MCF 10A (cell line): ENCODE results near the gene GPR141. TPM values are rescaled to one million over a fixed set of nuclear protein-coding genes. Genes with fewer than 3 reads are reported as not detected.

Experiments used
- BruUV-seq: library from RNA; stranded (reverse); fragments of 400-500 nt; replicated peaks from 2 replicates; lab custom pipeline; 2021; lab: Mats Ljungman, UMichigan
- CTCF ChIA-PET: fragments of 300-600 bp; sonication (Branson Sonifier 250); formaldehyde crosslinking; extraction: SDS; loops from one replicate; lab custom pipeline; 2021; ENCODE audit warnings: antibody characterized with exemption, inconsistent platforms; lab: Yijun Ruan, JAX
- POLR2A ChIA-PET: fragments of 300-600, 350-650 bp; sonication (Branson Sonifier 250); formaldehyde crosslinking; extraction: SDS; loops from one replicate; lab custom pipeline; 2020; ENCODE audit warnings: antibody characterized with exemption, inconsistent platforms; lab: Yijun Ruan, JAX
- DNase-seq: peaks from one replicate; pipeline ENCODE4 v3.0.0-alpha.2; 2018; ENCODE audit not compliant: unreplicated experiment
- H3K27ac Mint-ChIP-seq: one replicate; pipeline ENCODE4 v1.8.0; 2022; ENCODE audit warnings: mild to moderate bottlenecking, low read depth, mixed read lengths; ENCODE audit not compliant: unreplicated experiment
- H3K27me3 Mint-ChIP-seq: one replicate; pipeline ENCODE4 v1.8.0; 2022; ENCODE audit warnings: mixed read lengths; ENCODE audit not compliant: insufficient read depth, unreplicated experiment
- H3K36me3 Mint-ChIP-seq: one replicate; pipeline ENCODE4 v1.8.0; 2022; ENCODE audit warnings: mild to moderate bottlenecking, moderate library complexity, mixed read lengths; ENCODE audit not compliant: insufficient read depth, unreplicated experiment
- H3K4me1 Mint-ChIP-seq: one replicate; pipeline ENCODE4 v1.8.0; 2022; ENCODE audit warnings: mixed read lengths; ENCODE audit not compliant: insufficient read depth, unreplicated experiment
- H3K4me3 Mint-ChIP-seq: one replicate; pipeline ENCODE4 v1.8.0; 2022; ENCODE audit warnings: mild to moderate bottlenecking, moderate library complexity, mixed read lengths; ENCODE audit not compliant: unreplicated experiment
- H3K9me3 Mint-ChIP-seq: one replicate; pipeline ENCODE4 v1.8.0; 2022; ENCODE audit warnings: mixed read lengths; ENCODE audit not compliant: unreplicated experiment
- CTCF ChIP-seq: fragments of 200-600 bp; IDR thresholded peaks from one replicate; pipeline ENCODE4 v1.8.0; 2022; ENCODE audit warnings: antibody characterized with exemption, mild to moderate bottlenecking; ENCODE audit not compliant: unreplicated experiment
- intact Hi-C: fragments of 100-400 bp; cut with micrococcal nuclease; formaldehyde crosslinking; loops from 2 replicates; pipeline ENCODE4 v1.14.1; 2022
- total RNA-seq: library from RNA; stranded (reverse); gene quantifications from 2 replicates; pipeline ENCODE4 v1.2.3, GENCODE V29; 2022

GPR141 gene
- total RNA-seq, 1 experiment from 2014 or later, result 2.8 TPM

- Mint-ChIP-seq H3K4me1 (peaks cover 6% of the 10 kb centered on the region), H3K4me3 (no peak overlapping the region), H3K9me3 (no peaks in the 10 kb centered on the region), H3K36me3 (no peaks in the 10 kb centered on the region), H3K27me3 (no peaks in the 10 kb centered on the region), H3K27ac (no peak overlapping the region)
- no peak for DNase-seq
- no peak for TF ChIP-seq CTCF
- CTCF ChIA-PET, result interaction anchor here (1.4 kb wide), 1 partner anchor 160 kb away, joined by 3 read pairs; no protein-coding TSS in a partner anchor
- intact Hi-C loops, result no loop called here
- POLR2A ChIA-PET, result interaction anchor here (1.5 to 2.1 kb wide), 2 partner anchors 11 to 57 kb away, joined by 4 to 8 read pairs; partner anchors contain the start of gene GPR141
- BruUV-seq, result no TSS peak
Observed at GRCh38 chr7:37672926-37673325, 10.6 kb upstream of the GPR141 start.

- Mint-ChIP-seq H3K9me3 (no peaks in the 10 kb centered on the region), H3K27ac (no peak overlapping the region), H3K36me3 (no peaks in the 10 kb centered on the region), H3K4me3 (no peak overlapping the region), H3K27me3 (no peaks in the 10 kb centered on the region), H3K4me1 (peaks cover 6% of the 10 kb centered on the region)
- ChIA-PET CTCF (no interaction called here), POLR2A (interaction anchor here (1.4 to 2.1 kb wide), 2 partner anchors 56 to 59 kb away, joined by 4 to 8 read pairs; no protein-coding TSS in a partner anchor)
- no peak for DNase-seq
- intact Hi-C loops, result no loop called here
- no peak for TF ChIP-seq CTCF
- no TSS peak for BruUV-seq
Observed at GRCh38 chr7:37673523-37673922, 10.0 kb upstream of the GPR141 start.

GRCh38 chr7:37674531-37674930 lies 9.0 kb upstream of the GPR141 start:
- ChIA-PET POLR2A (interaction anchor here (0.8 to 1.4 kb wide), 2 partner anchors 12 to 58 kb away, joined by 3 to 4 read pairs; no protein-coding TSS in a partner anchor), CTCF (interaction anchor here (0.6 to 1.4 kb wide), 2 partner anchors 12 to 58 kb away, joined by 3 to 12 read pairs; no protein-coding TSS in a partner anchor)
- no peaks in the 10 kb centered on the region for H3K9me3 Mint-ChIP-seq
- peaks cover 6% of the 10 kb centered on the region for H3K4me1 Mint-ChIP-seq
- no peak for DNase-seq
- H3K27me3 Mint-ChIP-seq, result no peaks in the 10 kb centered on the region
- no peak overlapping the region for H3K4me3 Mint-ChIP-seq
- no TSS peak for BruUV-seq
- no peak for TF ChIP-seq CTCF
- no peaks in the 10 kb centered on the region for H3K36me3 Mint-ChIP-seq
- intact Hi-C loops, result no loop called here
- no peak overlapping the region for H3K27ac Mint-ChIP-seq

DNA sequence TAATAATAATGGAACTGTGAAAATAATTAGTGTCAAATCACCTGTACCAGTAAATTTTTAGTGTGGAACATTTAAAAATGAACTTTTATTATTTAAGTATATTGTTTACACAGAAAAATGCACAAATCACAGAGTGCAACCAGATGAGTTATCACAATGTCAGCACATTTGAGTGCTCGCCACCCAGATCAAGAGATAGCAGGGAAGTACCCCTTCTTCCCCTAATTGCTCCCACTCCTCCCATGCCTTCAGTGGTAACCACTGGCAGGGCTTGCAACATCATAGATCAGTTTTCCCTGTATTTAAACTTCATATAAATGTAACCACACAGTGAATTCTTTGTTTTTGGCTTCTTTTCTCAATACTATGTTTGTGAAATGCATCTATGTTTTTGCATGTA lies 7.8 kb upstream of the GPR141 start:
- Mint-ChIP-seq H3K27ac (no peak overlapping the region), H3K36me3 (no peaks in the 10 kb centered on the region), H3K4me1 (peaks cover 6% of the 10 kb centered on the region), H3K27me3 (no peaks in the 10 kb centered on the region), H3K9me3 (no peaks in the 10 kb centered on the region), H3K4me3 (no peak overlapping the region)
- DNase-seq, result no peak
- no peak for TF ChIP-seq CTCF
- POLR2A ChIA-PET, result no interaction called here
- no TSS peak for BruUV-seq
- intact Hi-C loops, result no loop called here
- CTCF ChIA-PET, result interaction anchor here (1.4 kb wide), 1 partner anchor 57 kb away, joined by 3 read pairs; no protein-coding TSS in a partner anchor
